Glutamatergic neuron (in vitro differentiated cells): ENCODE data around the gene ZNF558. TPM values are rescaled to one million over a fixed set of nuclear protein-coding genes. Genes with fewer than 3 reads are reported as not detected.

ENCODE experiments used
- DNase-seq: peaks from one replicate; pipeline ENCODE4 v3.0.0; 2022
- H3K27ac Mint-ChIP-seq: one replicate; pipeline ENCODE4 v1.8.0; 2020; ENCODE audit warnings: mild to moderate bottlenecking, mixed read lengths, inconsistent platforms; ENCODE audit not compliant: unreplicated experiment
- H3K27me3 Mint-ChIP-seq: one replicate; pipeline ENCODE4 v1.8.0; 2020; ENCODE audit warnings: mild to moderate bottlenecking, moderate library complexity, mixed read lengths, inconsistent platforms; ENCODE audit not compliant: unreplicated experiment
- H3K36me3 Mint-ChIP-seq: one replicate; pipeline ENCODE4 v1.8.0; 2020; ENCODE audit warnings: mild to moderate bottlenecking, mixed read lengths, inconsistent platforms; ENCODE audit not compliant: unreplicated experiment
- H3K4me1 Mint-ChIP-seq: one replicate; pipeline ENCODE4 v1.8.0; 2020; ENCODE audit warnings: mild to moderate bottlenecking, low read depth, mixed read lengths, inconsistent platforms; ENCODE audit not compliant: unreplicated experiment
- H3K4me3 Mint-ChIP-seq: one replicate; pipeline ENCODE4 v1.8.0; 2020; ENCODE audit warnings: mild to moderate bottlenecking, mixed read lengths, inconsistent platforms; ENCODE audit not compliant: unreplicated experiment
- H3K9me3 Mint-ChIP-seq: one replicate; pipeline ENCODE4 v1.8.0; 2020; ENCODE audit warnings: mild to moderate bottlenecking, moderate library complexity, mixed read lengths, inconsistent platforms; ENCODE audit not compliant: unreplicated experiment
- total RNA-seq: library from RNA; stranded (reverse); fragmentation: NEBNext Ultra II Directional; extraction: Animal tissue kit (Norgen Biotek cat#: 25700); gene quantifications from one replicate; pipeline ENCODE4 v1.2.1, GENCODE V29; 2021; ENCODE audit not compliant: unreplicated experiment
- TF ChIP-seq, protein P1 (sequence below): fragments of 200-600 bp; sonication (generic); IDR thresholded peaks from one replicate; pipeline ENCODE4 v1.5.0; 2021; ENCODE audit not compliant: partially characterized antibody, unreplicated experiment

Gene ZNF558
- total RNA-seq, 1 donor from 2014 or later, result 11.7 TPM

DNA sequence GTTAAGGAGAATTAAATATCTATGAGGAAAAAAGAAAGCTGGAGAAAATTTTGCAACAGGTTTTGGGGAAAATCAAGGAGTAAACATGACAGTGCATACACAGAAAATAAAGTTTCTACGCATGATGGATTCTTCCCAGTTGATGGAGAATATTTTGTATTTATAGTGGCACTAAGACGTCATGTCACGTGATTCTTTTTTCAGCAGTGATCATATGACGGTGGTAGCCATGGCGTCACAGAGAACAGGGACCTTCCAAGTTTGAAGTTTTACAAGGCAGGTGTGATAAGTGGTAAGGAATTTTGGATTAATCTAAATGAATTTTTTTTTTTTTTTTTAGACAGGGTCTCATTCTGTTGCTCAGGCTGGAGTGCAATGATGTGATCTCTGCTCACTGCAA, 8.6 kb upstream of the ZNF558 start:
- Mint-ChIP-seq H3K27me3 (peaks cover 4% of the 10 kb centered on the region), H3K36me3 (peaks cover 20% of the 10 kb centered on the region), H3K27ac (no peak overlapping the region)

DNA sequence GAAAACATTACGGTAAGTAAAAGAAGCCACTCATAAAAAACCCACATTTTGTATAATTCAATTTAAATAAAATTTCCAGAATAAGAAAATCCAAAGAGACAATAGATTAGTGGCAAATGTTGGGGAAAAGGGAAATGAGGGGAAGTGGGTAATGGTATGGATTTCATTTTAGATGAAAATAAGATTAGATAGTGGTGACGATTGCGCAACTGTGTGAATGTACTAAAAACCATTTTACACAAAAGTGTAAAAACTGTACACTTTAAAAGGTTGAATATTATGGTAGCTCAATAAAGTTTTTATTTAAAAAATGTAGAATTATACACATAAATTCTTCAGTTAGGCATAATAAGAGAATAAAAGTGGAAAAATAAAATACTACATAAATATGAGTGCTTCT, 3.8 kb upstream of the ZNF558 start:
- no peak for DNase-seq
- H3K4me1 Mint-ChIP-seq, result no peaks in the 10 kb centered on the region
- TF ChIP-seq, protein P1, sequence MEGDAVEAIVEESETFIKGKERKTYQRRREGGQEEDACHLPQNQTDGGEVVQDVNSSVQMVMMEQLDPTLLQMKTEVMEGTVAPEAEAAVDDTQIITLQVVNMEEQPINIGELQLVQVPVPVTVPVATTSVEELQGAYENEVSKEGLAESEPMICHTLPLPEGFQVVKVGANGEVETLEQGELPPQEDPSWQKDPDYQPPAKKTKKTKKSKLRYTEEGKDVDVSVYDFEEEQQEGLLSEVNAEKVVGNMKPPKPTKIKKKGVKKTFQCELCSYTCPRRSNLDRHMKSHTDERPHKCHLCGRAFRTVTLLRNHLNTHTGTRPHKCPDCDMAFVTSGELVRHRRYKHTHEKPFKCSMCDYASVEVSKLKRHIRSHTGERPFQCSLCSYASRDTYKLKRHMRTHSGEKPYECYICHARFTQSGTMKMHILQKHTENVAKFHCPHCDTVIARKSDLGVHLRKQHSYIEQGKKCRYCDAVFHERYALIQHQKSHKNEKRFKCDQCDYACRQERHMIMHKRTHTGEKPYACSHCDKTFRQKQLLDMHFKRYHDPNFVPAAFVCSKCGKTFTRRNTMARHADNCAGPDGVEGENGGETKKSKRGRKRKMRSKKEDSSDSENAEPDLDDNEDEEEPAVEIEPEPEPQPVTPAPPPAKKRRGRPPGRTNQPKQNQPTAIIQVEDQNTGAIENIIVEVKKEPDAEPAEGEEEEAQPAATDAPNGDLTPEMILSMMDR, result no peak
- peaks cover 22% of the 10 kb centered on the region for H3K9me3 Mint-ChIP-seq
- peaks cover 2% of the 10 kb centered on the region for H3K27me3 Mint-ChIP-seq
- H3K27ac Mint-ChIP-seq, result no peak overlapping the region
- H3K4me3 Mint-ChIP-seq, result no peak overlapping the region
- peaks cover 15% of the 10 kb centered on the region for H3K36me3 Mint-ChIP-seq

More for the DNA sequence above, 8.6 kb upstream of the ZNF558 start:
- TF ChIP-seq, protein P1, result no peak
- no peak for DNase-seq
- Mint-ChIP-seq H3K4me3 (no peak overlapping the region), H3K4me1 (no peaks in the 10 kb centered on the region), H3K9me3 (peaks cover 8% of the 10 kb centered on the region)

GRCh38 chr19:8835446-8835845, 3.3 kb upstream of the ZNF558 start:
- Mint-ChIP-seq H3K36me3 (peaks cover 15% of the 10 kb centered on the region), H3K27me3 (peaks cover 2% of the 10 kb centered on the region)

GRCh38 chr19:8831832-8832131, 322 bp downstream of the ZNF558 start:
- Mint-ChIP-seq H3K4me3 (peak overlapping the region; percentile 59), H3K9me3 (peaks cover 24% of the 10 kb centered on the region), H3K27ac (no peak overlapping the region), H3K36me3 (peaks cover 10% of the 10 kb centered on the region), H3K27me3 (peaks cover 2% of the 10 kb centered on the region), H3K4me1 (no peaks in the 10 kb centered on the region)
- TF ChIP-seq, protein P1, result no peak
- peak; percentile 16 for DNase-seq

More at GRCh38 chr19:8835446-8835845, 3.3 kb upstream of the ZNF558 start:
- no peak for DNase-seq
- Mint-ChIP-seq H3K27ac (no peak overlapping the region), H3K4me1 (no peaks in the 10 kb centered on the region), H3K9me3 (peaks cover 20% of the 10 kb centered on the region), H3K4me3 (no peak overlapping the region)
- TF ChIP-seq, protein P1, result no peak

- DNase-seq, result no peak
- TF ChIP-seq, protein P1, result no peak
- Mint-ChIP-seq H3K4me1 (no peaks in the 10 kb centered on the region), H3K36me3 (peaks cover 10% of the 10 kb centered on the region), H3K9me3 (peaks cover 24% of the 10 kb centered on the region), H3K27me3 (peaks cover 2% of the 10 kb centered on the region), H3K27ac (no peak overlapping the region), H3K4me3 (peak overlapping the region; percentile 59)
Measured at GRCh38 chr19:8831373-8831772, 731 bp downstream of the ZNF558 start.
